ENCODE data around the gene TSLP. TPM values are rescaled to one million over a fixed set of nuclear protein-coding genes. Genes with fewer than 3 reads are reported as not detected.

Gene TSLP
- polyA plus RNA-seq (2011; rRNA removed) (0.05 and 0.22 TPM in 2 replicates), polyA minus RNA-seq (2011; rRNA and poly(A)+ RNA removed) (0.15 and 0.24 TPM in 2 replicates)

DNA sequence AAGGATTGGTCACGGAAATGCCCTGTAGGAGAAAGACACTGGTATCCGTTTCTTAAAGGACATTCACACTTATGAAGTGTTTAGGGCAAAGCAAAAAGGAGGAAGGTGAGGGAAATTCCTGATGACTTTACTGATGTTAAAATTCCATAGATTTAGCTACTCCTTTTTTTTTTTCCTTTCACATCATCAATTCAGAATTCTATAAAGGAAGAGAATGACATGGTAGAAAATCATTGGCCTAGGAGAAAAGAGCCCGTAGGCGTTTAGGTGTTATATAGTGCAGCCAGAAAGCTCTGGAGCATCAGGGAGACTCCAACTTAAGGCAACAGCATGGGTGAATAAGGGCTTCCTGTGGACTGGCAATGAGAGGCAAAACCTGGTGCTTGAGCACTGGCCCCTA, at the start of gene TSLP:
Gene TSLP (plus strand): TSS at position 301 of the 400 bp plus-strand sequence. CDS start 178 bp downstream, outside the sequence.
- Histone ChIP-seq H3K4me3 (ENCODE audit: low read depth, low read length) (0 out of 2 replicates have a peak within 1 kb of the TSS, but pooled peaks have one; percentile 12), H3K36me3 (ENCODE audit: control insufficient read depth, insufficient read depth, low read length) (no peaks in the 10 kb centered on the region), H3K27me3 (ENCODE audit: control insufficient read depth, insufficient read depth, low read length) (peaks cover 20% of the 10 kb centered on the region)
- TF ChIP-seq, protein P1, sequence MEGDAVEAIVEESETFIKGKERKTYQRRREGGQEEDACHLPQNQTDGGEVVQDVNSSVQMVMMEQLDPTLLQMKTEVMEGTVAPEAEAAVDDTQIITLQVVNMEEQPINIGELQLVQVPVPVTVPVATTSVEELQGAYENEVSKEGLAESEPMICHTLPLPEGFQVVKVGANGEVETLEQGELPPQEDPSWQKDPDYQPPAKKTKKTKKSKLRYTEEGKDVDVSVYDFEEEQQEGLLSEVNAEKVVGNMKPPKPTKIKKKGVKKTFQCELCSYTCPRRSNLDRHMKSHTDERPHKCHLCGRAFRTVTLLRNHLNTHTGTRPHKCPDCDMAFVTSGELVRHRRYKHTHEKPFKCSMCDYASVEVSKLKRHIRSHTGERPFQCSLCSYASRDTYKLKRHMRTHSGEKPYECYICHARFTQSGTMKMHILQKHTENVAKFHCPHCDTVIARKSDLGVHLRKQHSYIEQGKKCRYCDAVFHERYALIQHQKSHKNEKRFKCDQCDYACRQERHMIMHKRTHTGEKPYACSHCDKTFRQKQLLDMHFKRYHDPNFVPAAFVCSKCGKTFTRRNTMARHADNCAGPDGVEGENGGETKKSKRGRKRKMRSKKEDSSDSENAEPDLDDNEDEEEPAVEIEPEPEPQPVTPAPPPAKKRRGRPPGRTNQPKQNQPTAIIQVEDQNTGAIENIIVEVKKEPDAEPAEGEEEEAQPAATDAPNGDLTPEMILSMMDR (IDR thresholded peaks at IDR 0.05; ENCODE audit: insufficient read depth, low read depth, low read length) = no peak
- CTCF ChIA-PET = no interaction called here
- DNase-seq (ENCODE audit: low read depth) = no peak
- POLR2A ChIA-PET = no interaction called here

DNA sequence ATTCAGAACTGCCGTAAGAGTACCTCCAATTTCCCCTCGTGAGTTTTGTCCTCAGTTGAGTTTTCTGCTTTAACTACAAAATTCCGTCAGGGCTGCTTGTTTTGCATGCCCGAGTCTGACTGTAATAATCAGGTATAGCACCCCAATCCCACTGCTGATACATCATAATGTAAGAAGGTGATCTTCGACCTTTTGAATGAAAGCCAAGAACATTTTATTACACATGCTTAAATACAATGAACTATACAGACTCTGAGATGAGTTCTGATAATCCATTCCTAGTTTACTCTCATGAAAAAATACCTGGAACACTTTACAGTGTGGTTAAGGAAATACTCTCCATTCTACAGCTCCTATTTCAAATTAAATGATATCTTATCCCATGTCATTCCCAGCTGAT, 49.2 kb upstream of the TSLP start:
- ChIA-PET POLR2A (no interaction called here), CTCF (no interaction called here)
- TF ChIP-seq, protein P1 (IDR thresholded peaks at IDR 0.05; ENCODE audit: insufficient read depth, low read depth, low read length) = no peak
- DNase-seq (ENCODE audit: low read depth) = no peak
- no peaks in the 10 kb centered on the region for H3K27me3 ChIP-seq (ENCODE audit: control insufficient read depth, insufficient read depth, low read length)
- no peak overlapping the region for H3K4me3 ChIP-seq (ENCODE audit: low read depth, low read length)
- H3K36me3 ChIP-seq (ENCODE audit: control insufficient read depth, insufficient read depth, low read length) = no peaks in the 10 kb centered on the region

DNA sequence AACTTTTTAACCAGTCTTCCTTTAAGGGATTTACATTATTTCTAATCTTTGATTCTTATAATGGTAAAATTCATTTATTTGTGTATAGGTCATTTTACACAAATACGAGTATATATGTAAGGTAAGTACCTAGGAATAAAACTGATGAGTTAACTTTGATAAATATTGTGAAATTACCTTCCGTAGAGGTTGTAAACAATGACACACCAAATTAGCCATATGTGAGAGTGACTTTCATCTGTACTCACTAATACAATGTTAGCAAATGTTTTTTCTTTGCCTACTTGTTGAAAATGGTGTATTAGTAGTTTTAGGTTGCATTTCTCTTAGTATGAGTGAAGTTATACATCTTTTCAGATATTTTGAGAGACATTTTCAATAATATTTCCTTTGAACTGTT, 42.6 kb upstream of the TSLP start:
- CTCF ChIA-PET = no interaction called here
- DNase-seq (ENCODE audit: low read depth) = no peak
- Histone ChIP-seq H3K36me3 (ENCODE audit: control insufficient read depth, insufficient read depth, low read length) (no peaks in the 10 kb centered on the region), H3K27me3 (ENCODE audit: control insufficient read depth, insufficient read depth, low read length) (no peaks in the 10 kb centered on the region), H3K4me3 (ENCODE audit: low read depth, low read length) (no peak overlapping the region)
- POLR2A ChIA-PET = no interaction called here
- TF ChIP-seq, protein P1 (IDR thresholded peaks at IDR 0.05; ENCODE audit: insufficient read depth, low read depth, low read length) = no peak

DNA sequence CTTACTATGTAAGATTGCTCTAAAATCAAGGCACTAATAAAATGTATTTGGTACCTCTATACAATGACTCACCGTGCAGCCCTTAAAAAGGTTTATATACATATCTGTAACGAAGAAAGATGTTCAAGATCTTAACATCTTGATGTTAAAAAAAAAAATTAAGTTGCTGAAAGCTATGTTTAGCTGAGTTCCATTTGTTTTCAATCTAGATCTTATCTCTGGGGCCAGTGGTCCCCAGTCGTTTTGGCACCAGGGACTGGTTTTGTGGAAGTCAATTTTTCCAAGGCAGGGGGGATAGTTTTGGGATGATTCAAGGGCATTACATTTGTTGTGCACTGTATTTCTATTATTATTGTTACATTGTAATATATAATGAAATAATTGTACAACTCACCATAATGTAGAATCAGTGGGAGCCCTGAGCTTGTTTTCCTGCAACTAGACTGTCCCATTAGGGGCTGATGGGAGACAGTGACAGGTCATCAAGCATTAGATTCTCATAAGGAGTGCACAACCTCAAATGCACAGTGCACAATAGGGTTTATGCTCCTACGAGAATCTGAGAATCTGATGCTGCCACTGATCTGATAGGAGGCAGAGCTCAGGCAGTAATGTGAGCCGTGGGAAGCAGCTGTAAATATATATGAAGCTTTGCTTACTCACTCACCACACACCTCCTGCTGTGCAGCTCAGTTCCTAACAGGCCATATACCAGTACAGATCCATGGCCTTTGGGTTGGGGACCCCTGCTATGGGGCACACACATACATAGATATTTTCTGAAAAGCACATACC, 27.6 kb upstream of the TSLP start:
- POLR2A ChIA-PET = no interaction called here
- TF ChIP-seq, protein P1 (IDR thresholded peaks at IDR 0.05; ENCODE audit: insufficient read depth, low read depth, low read length) = no peak
- H3K27me3 ChIP-seq (ENCODE audit: control insufficient read depth, insufficient read depth, low read length) = no peaks in the 10 kb centered on the region
- DNase-seq (ENCODE audit: low read depth) = no peak
- CTCF ChIA-PET = no interaction called here
- H3K4me3 ChIP-seq (ENCODE audit: low read depth, low read length) = no peak overlapping the region
- no peaks in the 10 kb centered on the region for H3K36me3 ChIP-seq (ENCODE audit: control insufficient read depth, insufficient read depth, low read length)

DNA sequence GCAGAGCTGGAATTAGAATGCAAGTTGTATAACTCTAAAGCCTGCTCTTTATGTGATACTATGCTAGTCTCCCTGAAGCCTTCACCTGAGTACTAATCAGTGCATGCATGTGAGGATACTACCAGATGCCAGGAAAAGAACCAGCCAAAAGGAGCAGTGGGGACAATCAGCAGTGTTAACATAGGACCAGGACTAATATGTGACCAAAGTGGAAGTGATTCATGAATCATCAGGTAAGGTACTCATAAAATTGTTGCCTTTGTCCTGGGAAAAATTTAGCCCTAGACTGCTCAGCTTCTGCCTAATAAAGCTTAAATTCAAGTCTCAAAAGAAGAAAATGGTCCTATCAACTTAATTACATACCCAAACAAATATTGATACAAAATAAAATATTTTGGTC, 13.4 kb upstream of the TSLP start:
- Histone ChIP-seq H3K27me3 (ENCODE audit: control insufficient read depth, insufficient read depth, low read length) (no peaks in the 10 kb centered on the region), H3K4me3 (ENCODE audit: low read depth, low read length) (no peak overlapping the region), H3K36me3 (ENCODE audit: control insufficient read depth, insufficient read depth, low read length) (no peaks in the 10 kb centered on the region)
- DNase-seq (ENCODE audit: low read depth) = no peak
- ChIA-PET POLR2A (no interaction called here), CTCF (no interaction called here)
- TF ChIP-seq, protein P1 (IDR thresholded peaks at IDR 0.05; ENCODE audit: insufficient read depth, low read depth, low read length) = no peak
